SK-N-SH treated with all-trans-retinoic acid at 6 μM for 48 hours (cell line): ENCODE results near the gene TBC1D2B.

ENCODE experiments used
- ISL1 ChIP-seq: fragments of 250-450 bp; sonication (Bioruptor Pico); IDR thresholded peaks from 2 replicates; pipeline ENCODE4 v2.1.2; 2022; ENCODE audit warnings: mild to moderate bottlenecking, moderate library complexity
- ZC3H10 ChIP-seq: fragments of 250-450 bp; sonication (Bioruptor Pico); IDR thresholded peaks from 2 replicates; pipeline ENCODE4 v1.5.1; 2021; ENCODE audit warnings: mild to moderate bottlenecking, moderate library complexity
- ZFP3 ChIP-seq: fragments of 250-450 bp; sonication (Bioruptor Pico); IDR thresholded peaks from 2 replicates; pipeline ENCODE4 v1.5.0; 2020; ENCODE audit warnings: mild to moderate bottlenecking, moderate library complexity
- ZNF565 ChIP-seq: fragments of 450-650 bp; formaldehyde crosslinking; conservative IDR thresholded peaks from 2 replicates; pipeline ENCODE4 v1.5.0; 2020; ENCODE audit warnings: low read depth, mild to moderate bottlenecking, moderate library complexity

- no peak for TF ChIP-seq ISL1 (CRISPR knock-in tag)
- TF ChIP-seq ZFP3 = no peak
- no peak for TF ChIP-seq ZNF565 (CRISPR knock-in tag)
- TF ChIP-seq ZC3H10 (CRISPR knock-in tag) = no peak
Measured at GRCh38 chr15:77985031-77985930, 92.2 kb downstream of the TBC1D2B start.
